Neural progenitor cell (in vitro differentiated cells): ENCODE data around the gene JAK1.

Source experiments
- CTCF ChIP-seq: fragments of 200-600 bp; sonication (generic); IDR thresholded peaks from 2 replicates; pipeline ENCODE4 v1.5.1; 2017; ENCODE audit warnings: antibody characterized with exemption, mild to moderate bottlenecking
- EZH2 ChIP-seq: fragments of 200-600 bp; sonication (generic); IDR thresholded peaks from 2 replicates; pipeline ENCODE4 v1.6.1; 2017; ENCODE audit warnings: antibody characterized with exemption, mild to moderate bottlenecking, moderate library complexity
- EZH2phosphoT487 ChIP-seq: fragments of 200-600 bp; sonication (generic); IDR thresholded peaks from 2 replicates; pipeline ENCODE4 v1.6.1; 2017; ENCODE audit warnings: antibody characterized with exemption

GRCh38 chr1:64874666-64875065, 91.7 kb downstream of the JAK1 start:
- no peak for TF ChIP-seq CTCF
- TF ChIP-seq EZH2: no peak
- no peak for TF ChIP-seq EZH2phosphoT487
